ENCODE results near the gene COX6A2.

The COX6A2 gene

GRCh38 chr16:31474173-31474714 lies 46.1 kb upstream of the COX6A2 start:
- no peaks in the 10 kb centered on the region for H3K27me3 ChIP-seq (replicated peaks in 2 of 5; ENCODE audit: control insufficient read depth in 4 of 5, insufficient read depth in 5 of 5, low read length in 4 of 5)
- peaks cover 0 to 12% (median 0%) of the 10 kb centered on the region in 4 experiments for H3K36me3 ChIP-seq (ENCODE audit: control insufficient read depth in 4 of 4, insufficient read depth in 4 of 4, low read length in 3 of 4)
- CTCF ChIA-PET, result interaction anchor here (0.7 to 2.7 kb wide), 4 partner anchors 14 to 397 kb away, joined by 3 to 28 read pairs (median 3); partner anchors contain the start of gene ARMC5
- H3K27ac ChIP-seq (ENCODE audit: insufficient read depth in 1 of 2, low read depth in 1 of 2, low read length in 2 of 2, poor library complexity in 1 of 2, severe bottlenecking in 2 of 2), result no peak overlapping the region
- POLR2A ChIA-PET, result no interaction called here
- WGBS (ENCODE audit: insufficient coverage), result 97% methylated on average over 9 of the region's 12 CpGs
- H3K4me1 ChIP-seq (ENCODE audit: control extremely low read depth in 1 of 4, control insufficient read depth in 4 of 4, insufficient read depth in 4 of 4, low read length in 3 of 4), result peaks cover 3 to 47% (median 35%) of the 10 kb centered on the region in 4 experiments
- no peaks in the 10 kb centered on the region for H3K9me3 ChIP-seq (ENCODE audit: control extremely low read depth in 1 of 5, control insufficient read depth in 4 of 5, insufficient read depth in 2 of 5, low read depth in 1 of 5, low read length in 4 of 5)
- no peak for DNase-seq
- no peak overlapping the region for H3K4me3 ChIP-seq (ENCODE audit: control insufficient read depth in 1 of 7, extremely low read depth in 1 of 7, insufficient read depth in 4 of 7, low read depth in 2 of 7, low read length in 6 of 7)

- ChIA-PET POLR2A (no interaction called here), CTCF (interaction anchor here (1.0 kb wide), 1 partner anchor 62 kb away, joined by 3 read pairs; no protein-coding TSS in a partner anchor)
- Histone ChIP-seq H3K27ac (ENCODE audit: insufficient read depth in 1 of 2, low read depth in 1 of 2, low read length in 2 of 2, poor library complexity in 1 of 2, severe bottlenecking in 2 of 2) (no peak overlapping the region), H3K27me3 (replicated peaks in 2 of 5; ENCODE audit: control insufficient read depth in 4 of 5, insufficient read depth in 5 of 5, low read length in 4 of 5) (no peaks in the 10 kb centered on the region), H3K4me1 (ENCODE audit: control extremely low read depth in 1 of 4, control insufficient read depth in 4 of 4, insufficient read depth in 4 of 4, low read length in 3 of 4) (peaks cover 5 to 51% (median 35%) of the 10 kb centered on the region in 4 experiments), H3K4me3 (ENCODE audit: control insufficient read depth in 1 of 7, extremely low read depth in 1 of 7, insufficient read depth in 4 of 7, low read depth in 2 of 7, low read length in 6 of 7) (no peak overlapping the region), H3K36me3 (ENCODE audit: control insufficient read depth in 4 of 4, insufficient read depth in 4 of 4, low read length in 3 of 4) (peaks cover 0 to 12% (median 0%) of the 10 kb centered on the region in 4 experiments), H3K9me3 (ENCODE audit: control extremely low read depth in 1 of 5, control insufficient read depth in 4 of 5, insufficient read depth in 2 of 5, low read depth in 1 of 5, low read length in 4 of 5) (no peaks in the 10 kb centered on the region)
- WGBS (ENCODE audit: insufficient coverage), result 97% methylated on average over 11 of the region's 17 CpGs
- DNase-seq, result no peak
Measured at GRCh38 chr16:31473264-31473984, 45.3 kb upstream of the COX6A2 start.

GRCh38 chr16:31472709-31473203 lies 44.6 kb upstream of the COX6A2 start:
- CTCF ChIA-PET, result interaction anchor here (1.0 kb wide), 1 partner anchor 62 kb away, joined by 3 read pairs; no protein-coding TSS in a partner anchor
- Histone ChIP-seq H3K27me3 (replicated peaks in 2 of 5; ENCODE audit: control insufficient read depth in 4 of 5, insufficient read depth in 5 of 5, low read length in 4 of 5) (no peaks in the 10 kb centered on the region), H3K4me3 (ENCODE audit: control insufficient read depth in 1 of 7, extremely low read depth in 1 of 7, insufficient read depth in 4 of 7, low read depth in 2 of 7, low read length in 6 of 7) (peak overlapping the region in 5 of 7 experiments; percentile 46 to 76 (median 68)), H3K36me3 (ENCODE audit: control insufficient read depth in 4 of 4, insufficient read depth in 4 of 4, low read length in 3 of 4) (peaks cover 0 to 12% (median 0%) of the 10 kb centered on the region in 4 experiments), H3K9me3 (ENCODE audit: control extremely low read depth in 1 of 5, control insufficient read depth in 4 of 5, insufficient read depth in 2 of 5, low read depth in 1 of 5, low read length in 4 of 5) (no peaks in the 10 kb centered on the region), H3K4me1 (ENCODE audit: control extremely low read depth in 1 of 4, control insufficient read depth in 4 of 4, insufficient read depth in 4 of 4, low read length in 3 of 4) (peaks cover 8 to 55% (median 33%) of the 10 kb centered on the region in 4 experiments), H3K27ac (ENCODE audit: insufficient read depth in 1 of 2, low read depth in 1 of 2, low read length in 2 of 2, poor library complexity in 1 of 2, severe bottlenecking in 2 of 2) (no peak overlapping the region)
- peak; percentile 83 to 95 (median 95) for DNase-seq
- POLR2A ChIA-PET, result no interaction called here
- 53% methylated on average over 17 of the region's 20 CpGs for WGBS (ENCODE audit: insufficient coverage)

- no peak within 1 kb of the TSS for H3K27ac ChIP-seq (ENCODE audit: insufficient read depth in 1 of 2, low read depth in 1 of 2, low read length in 2 of 2, poor library complexity in 1 of 2, severe bottlenecking in 2 of 2)
- 3% methylated on average over 39 of the region's 63 CpGs for WGBS (ENCODE audit: insufficient coverage)
- H3K36me3 ChIP-seq (ENCODE audit: control insufficient read depth in 4 of 4, insufficient read depth in 4 of 4, low read length in 3 of 4), result peaks cover 0 to 12% (median 2%) of the 10 kb centered on the region in 4 experiments
- H3K4me1 ChIP-seq (ENCODE audit: control extremely low read depth in 1 of 4, control insufficient read depth in 4 of 4, insufficient read depth in 4 of 4, low read length in 3 of 4), result peaks cover 10 to 55% (median 33%) of the 10 kb centered on the region in 4 experiments
- ChIA-PET CTCF (interaction anchor here (0.6 to 1.0 kb wide), 5 partner anchors 14 to 397 kb away, joined by 3 to 4 read pairs (median 3); no protein-coding TSS in a partner anchor), POLR2A (no interaction called here)
- H3K27me3 ChIP-seq (replicated peaks in 2 of 5; ENCODE audit: control insufficient read depth in 4 of 5, insufficient read depth in 5 of 5, low read length in 4 of 5), result no peaks in the 10 kb centered on the region
- H3K4me3 ChIP-seq (ENCODE audit: control insufficient read depth in 1 of 7, extremely low read depth in 1 of 7, insufficient read depth in 4 of 7, low read depth in 2 of 7, low read length in 6 of 7), result peak within 1 kb of the TSS; percentile 35 to 76 (median 56)
- peak in 2 of 3 donors; percentile 35 to 69 for DNase-seq
- no peaks in the 10 kb centered on the region for H3K9me3 ChIP-seq (ENCODE audit: control extremely low read depth in 1 of 5, control insufficient read depth in 4 of 5, insufficient read depth in 2 of 5, low read depth in 1 of 5, low read length in 4 of 5)
Measured at GRCh38 chr16:31471875-31472708, 43.9 kb upstream of the COX6A2 start, which contains the start of gene TGFB1I1. Gene TGFB1I1, plus strand, starts transcription at chr16:31472152. Its CDS starts 37 bp downstream, at chr16:31472189.

- no peak overlapping the region for H3K27ac ChIP-seq (ENCODE audit: insufficient read depth in 1 of 2, low read depth in 1 of 2, low read length in 2 of 2, poor library complexity in 1 of 2, severe bottlenecking in 2 of 2)
- H3K4me3 ChIP-seq (ENCODE audit: control insufficient read depth in 1 of 7, extremely low read depth in 1 of 7, insufficient read depth in 4 of 7, low read depth in 2 of 7, low read length in 6 of 7), result peak overlapping the region in 5 of 7 experiments; percentile 35 to 76 (median 68)
- H3K4me1 ChIP-seq (ENCODE audit: control extremely low read depth in 1 of 4, control insufficient read depth in 4 of 4, insufficient read depth in 4 of 4, low read length in 3 of 4), result peaks cover 13 to 56% (median 35%) of the 10 kb centered on the region in 4 experiments
- CTCF ChIA-PET, result interaction anchor here (0.6 to 1.6 kb wide), 5 partner anchors 10 to 398 kb away, joined by 3 to 5 read pairs (median 3); no protein-coding TSS in a partner anchor
- POLR2A ChIA-PET, result no interaction called here
- WGBS (ENCODE audit: insufficient coverage), result 46% methylated on average over 11 of the region's 15 CpGs
- peaks cover 0 to 12% (median 6%) of the 10 kb centered on the region in 4 experiments for H3K36me3 ChIP-seq (ENCODE audit: control insufficient read depth in 4 of 4, insufficient read depth in 4 of 4, low read length in 3 of 4)
- DNase-seq, result no peak
- no peaks in the 10 kb centered on the region for H3K27me3 ChIP-seq (replicated peaks in 2 of 5; ENCODE audit: control insufficient read depth in 4 of 5, insufficient read depth in 5 of 5, low read length in 4 of 5)
- H3K9me3 ChIP-seq (ENCODE audit: control extremely low read depth in 1 of 5, control insufficient read depth in 4 of 5, insufficient read depth in 2 of 5, low read depth in 1 of 5, low read length in 4 of 5), result no peaks in the 10 kb centered on the region
Measured at GRCh38 chr16:31471241-31471874, 43.2 kb upstream of the COX6A2 start.

GRCh38 chr16:31470615-31471014 lies 42.5 kb upstream of the COX6A2 start:
- POLR2A ChIA-PET, result no interaction called here
- H3K9me3 ChIP-seq (ENCODE audit: control extremely low read depth in 1 of 5, control insufficient read depth in 4 of 5, insufficient read depth in 2 of 5, low read depth in 1 of 5, low read length in 4 of 5), result no peaks in the 10 kb centered on the region
- no peaks in the 10 kb centered on the region for H3K27me3 ChIP-seq (replicated peaks in 2 of 5; ENCODE audit: control insufficient read depth in 4 of 5, insufficient read depth in 5 of 5, low read length in 4 of 5)
- H3K27ac ChIP-seq (ENCODE audit: insufficient read depth in 1 of 2, low read depth in 1 of 2, low read length in 2 of 2, poor library complexity in 1 of 2, severe bottlenecking in 2 of 2), result no peak overlapping the region
- no peak for DNase-seq
- CTCF ChIA-PET, result interaction anchor here (1.6 kb wide), 1 partner anchor 10 kb away, joined by 5 read pairs; no protein-coding TSS in a partner anchor
- peaks cover 0 to 19% (median 10%) of the 10 kb centered on the region in 4 experiments for H3K36me3 ChIP-seq (ENCODE audit: control insufficient read depth in 4 of 4, insufficient read depth in 4 of 4, low read length in 3 of 4)
- H3K4me1 ChIP-seq (ENCODE audit: control extremely low read depth in 1 of 4, control insufficient read depth in 4 of 4, insufficient read depth in 4 of 4, low read length in 3 of 4), result peaks cover 13 to 56% (median 34%) of the 10 kb centered on the region in 4 experiments
- 88% methylated on average over 1 of the region's 3 CpGs for WGBS (ENCODE audit: insufficient coverage)
- H3K4me3 ChIP-seq (ENCODE audit: control insufficient read depth in 1 of 7, extremely low read depth in 1 of 7, insufficient read depth in 4 of 7, low read depth in 2 of 7, low read length in 6 of 7), result no peak overlapping the region
